ENCODE results near the gene NMNAT2. TPM values are rescaled to one million over a fixed set of nuclear protein-coding genes. Genes with fewer than 3 reads are reported as not detected.

NMNAT2 gene
- total RNA-seq, 1 experiment from 2014 or later: 0.39 TPM

DNA sequence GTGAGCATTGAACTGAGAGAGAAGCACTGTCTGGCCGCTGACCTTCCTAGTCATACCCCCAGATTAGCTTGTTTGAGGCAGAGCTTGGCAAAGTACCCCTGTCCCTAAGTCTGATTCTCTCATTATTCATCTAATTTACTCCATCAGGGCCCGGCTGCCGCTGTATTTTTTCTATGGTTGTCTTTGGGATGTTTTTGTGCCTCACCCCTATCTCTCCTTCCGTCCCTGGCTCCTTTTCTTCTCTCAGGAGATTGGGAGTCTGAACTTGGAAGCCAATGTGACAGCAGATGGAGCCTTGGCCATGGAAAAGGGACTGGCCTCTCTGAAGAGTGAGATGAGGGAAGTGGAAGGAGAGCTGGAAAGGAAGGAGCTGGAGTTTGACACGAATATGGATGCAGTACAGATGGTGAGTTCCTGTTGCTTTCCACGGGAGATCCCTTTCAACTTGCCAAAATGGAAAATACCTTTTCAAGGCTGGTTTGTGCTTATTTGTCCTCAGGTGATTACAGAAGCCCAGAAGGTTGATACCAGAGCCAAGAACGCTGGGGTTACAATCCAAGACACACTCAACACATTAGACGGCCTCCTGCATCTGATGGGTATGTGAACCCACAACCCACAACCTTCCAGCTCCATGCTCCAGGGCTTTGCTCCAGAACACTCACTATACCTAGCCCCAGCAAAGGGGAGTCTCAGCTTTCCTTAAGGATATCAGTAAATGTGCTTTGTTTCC is 178.2 kb downstream of the NMNAT2 start:
- Histone ChIP-seq H3K4me1 (ENCODE audit: control insufficient read depth, insufficient read depth, low read length) (peaks cover 7% of the 10 kb centered on the region), H3K27me3 (ENCODE audit: control insufficient read depth, insufficient read depth, low read length) (no peaks in the 10 kb centered on the region), H3K27ac (ENCODE audit: low read length) (no peak overlapping the region), H3K4me3 (ENCODE audit: low read depth in 2 of 2, low read length in 2 of 2) (no peak overlapping the region), H3K36me3 (ENCODE audit: control insufficient read depth, insufficient read depth, low read length) (no peaks in the 10 kb centered on the region), H3K9me3 (ENCODE audit: control insufficient read depth, insufficient read depth, low read depth, low read length) (no peaks in the 10 kb centered on the region)
- DNase-seq (ENCODE audit: low read depth, low spot score) (no peak), ATAC-seq (no peak)
- CTCF ChIA-PET: interaction anchor here (0.5 to 0.6 kb wide), 2 partner anchors 255 to 266 kb away, joined by 3 to 11 read pairs; no protein-coding TSS in a partner anchor
- intact Hi-C loops (cut with micrococcal nuclease; ENCODE audit: unreplicated experiment) (no loop called here), in situ Hi-C loops (cut with HindIII; ENCODE audit: low pct_unique_long_range_greater_than_20kb, low sequenced_read_pairs) (no loop called here)
- BruUV-seq (replicated peaks): no TSS peak
- POLR2A ChIA-PET: no interaction called here
- TF ChIP-seq, protein P1, sequence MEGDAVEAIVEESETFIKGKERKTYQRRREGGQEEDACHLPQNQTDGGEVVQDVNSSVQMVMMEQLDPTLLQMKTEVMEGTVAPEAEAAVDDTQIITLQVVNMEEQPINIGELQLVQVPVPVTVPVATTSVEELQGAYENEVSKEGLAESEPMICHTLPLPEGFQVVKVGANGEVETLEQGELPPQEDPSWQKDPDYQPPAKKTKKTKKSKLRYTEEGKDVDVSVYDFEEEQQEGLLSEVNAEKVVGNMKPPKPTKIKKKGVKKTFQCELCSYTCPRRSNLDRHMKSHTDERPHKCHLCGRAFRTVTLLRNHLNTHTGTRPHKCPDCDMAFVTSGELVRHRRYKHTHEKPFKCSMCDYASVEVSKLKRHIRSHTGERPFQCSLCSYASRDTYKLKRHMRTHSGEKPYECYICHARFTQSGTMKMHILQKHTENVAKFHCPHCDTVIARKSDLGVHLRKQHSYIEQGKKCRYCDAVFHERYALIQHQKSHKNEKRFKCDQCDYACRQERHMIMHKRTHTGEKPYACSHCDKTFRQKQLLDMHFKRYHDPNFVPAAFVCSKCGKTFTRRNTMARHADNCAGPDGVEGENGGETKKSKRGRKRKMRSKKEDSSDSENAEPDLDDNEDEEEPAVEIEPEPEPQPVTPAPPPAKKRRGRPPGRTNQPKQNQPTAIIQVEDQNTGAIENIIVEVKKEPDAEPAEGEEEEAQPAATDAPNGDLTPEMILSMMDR (IDR thresholded peaks at IDR 0.05): no peak
- TF ChIP-seq POLR2AphosphoS5 (IDR thresholded peaks at IDR 0.05; ENCODE audit: low read depth, low read length): no peak
- no peak for TF ChIP-seq TCF7L2 (IDR thresholded peaks at IDR 0.05; ENCODE audit: low read depth, low read length)
- TF ChIP-seq, protein P2, sequence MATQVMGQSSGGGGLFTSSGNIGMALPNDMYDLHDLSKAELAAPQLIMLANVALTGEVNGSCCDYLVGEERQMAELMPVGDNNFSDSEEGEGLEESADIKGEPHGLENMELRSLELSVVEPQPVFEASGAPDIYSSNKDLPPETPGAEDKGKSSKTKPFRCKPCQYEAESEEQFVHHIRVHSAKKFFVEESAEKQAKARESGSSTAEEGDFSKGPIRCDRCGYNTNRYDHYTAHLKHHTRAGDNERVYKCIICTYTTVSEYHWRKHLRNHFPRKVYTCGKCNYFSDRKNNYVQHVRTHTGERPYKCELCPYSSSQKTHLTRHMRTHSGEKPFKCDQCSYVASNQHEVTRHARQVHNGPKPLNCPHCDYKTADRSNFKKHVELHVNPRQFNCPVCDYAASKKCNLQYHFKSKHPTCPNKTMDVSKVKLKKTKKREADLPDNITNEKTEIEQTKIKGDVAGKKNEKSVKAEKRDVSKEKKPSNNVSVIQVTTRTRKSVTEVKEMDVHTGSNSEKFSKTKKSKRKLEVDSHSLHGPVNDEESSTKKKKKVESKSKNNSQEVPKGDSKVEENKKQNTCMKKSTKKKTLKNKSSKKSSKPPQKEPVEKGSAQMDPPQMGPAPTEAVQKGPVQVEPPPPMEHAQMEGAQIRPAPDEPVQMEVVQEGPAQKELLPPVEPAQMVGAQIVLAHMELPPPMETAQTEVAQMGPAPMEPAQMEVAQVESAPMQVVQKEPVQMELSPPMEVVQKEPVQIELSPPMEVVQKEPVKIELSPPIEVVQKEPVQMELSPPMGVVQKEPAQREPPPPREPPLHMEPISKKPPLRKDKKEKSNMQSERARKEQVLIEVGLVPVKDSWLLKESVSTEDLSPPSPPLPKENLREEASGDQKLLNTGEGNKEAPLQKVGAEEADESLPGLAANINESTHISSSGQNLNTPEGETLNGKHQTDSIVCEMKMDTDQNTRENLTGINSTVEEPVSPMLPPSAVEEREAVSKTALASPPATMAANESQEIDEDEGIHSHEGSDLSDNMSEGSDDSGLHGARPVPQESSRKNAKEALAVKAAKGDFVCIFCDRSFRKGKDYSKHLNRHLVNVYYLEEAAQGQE (IDR thresholded peaks at IDR 0.05; ENCODE audit: insufficient read depth in 1 of 2, low read depth in 2 of 2, low read length in 1 of 2): no peak
- TF ChIP-seq SIN3A (IDR thresholded peaks at IDR 0.05; ENCODE audit: borderline replicate concordance, insufficient read depth, low read depth, low read length): no peak

GRCh38 chr1:183239220-183239742 is 178.9 kb downstream of the NMNAT2 start:
- in situ Hi-C loops (cut with HindIII; ENCODE audit: low pct_unique_long_range_greater_than_20kb, low sequenced_read_pairs): no loop called here
- peaks cover 12% of the 10 kb centered on the region for H3K4me1 ChIP-seq (ENCODE audit: control insufficient read depth, insufficient read depth, low read length)
- no peaks in the 10 kb centered on the region for H3K9me3 ChIP-seq (ENCODE audit: control insufficient read depth, insufficient read depth, low read depth, low read length)
- no peaks in the 10 kb centered on the region for H3K36me3 ChIP-seq (ENCODE audit: control insufficient read depth, insufficient read depth, low read length)
- BruUV-seq (replicated peaks): no TSS peak
- POLR2A ChIA-PET: no interaction called here
- intact Hi-C loops (cut with micrococcal nuclease; ENCODE audit: unreplicated experiment): no loop called here
- no peaks in the 10 kb centered on the region for H3K27me3 ChIP-seq (ENCODE audit: control insufficient read depth, insufficient read depth, low read length)
- ATAC-seq (no peak), DNase-seq (ENCODE audit: low read depth, low spot score) (no peak)
- no peak overlapping the region for H3K4me3 ChIP-seq (ENCODE audit: low read depth in 2 of 2, low read length in 2 of 2)
- CTCF ChIA-PET: no interaction called here
- H3K27ac ChIP-seq (ENCODE audit: low read length): no peak overlapping the region
- no peak for TF ChIP-seq TCF7L2 (IDR thresholded peaks at IDR 0.05; ENCODE audit: low read depth, low read length)
- TF ChIP-seq POLR2AphosphoS5 (IDR thresholded peaks at IDR 0.05; ENCODE audit: low read depth, low read length): no peak
- no peak for TF ChIP-seq SIN3A (IDR thresholded peaks at IDR 0.05; ENCODE audit: borderline replicate concordance, insufficient read depth, low read depth, low read length)
- TF ChIP-seq, protein P2 (IDR thresholded peaks at IDR 0.05; ENCODE audit: insufficient read depth in 1 of 2, low read depth in 2 of 2, low read length in 1 of 2): no peak
- TF ChIP-seq, protein P1 (IDR thresholded peaks at IDR 0.05): no peak

Measured in Panc1 (cell line).